Aorta (tissue), 5 donors: ENCODE measurements around the gene ITGA6. TPM values are rescaled to one million over a fixed set of nuclear protein-coding genes. Genes with fewer than 3 reads are reported as not detected.

Experiments used
- ATAC-seq: fragments of 200-7000 bp; cut with Tn5 transposase; one replicate; pipeline ENCODE4 v1.9.1; 2022; ENCODE audit warnings: moderate library complexity; ENCODE audit not compliant: low FRiP score
- DNase-seq, 2 donors: peaks; one replicate each; pipeline ENCODE4 v3.0.0-alpha.2; 2020
- H3K27ac ChIP-seq, 2 donors: one replicate each; pipeline ENCODE4 v1.5.1; 2013; ENCODE audit warnings: low read length in 2 of 2, mild to moderate bottlenecking in 2 of 2, moderate library complexity in 2 of 2, control low read depth in 1 of 2, inconsistent platforms in 1 of 2, low read depth in 1 of 2
- H3K27me3 ChIP-seq, 2 donors: one replicate each; pipeline ENCODE4 v1.6.1; 2013; ENCODE audit warnings: control low read depth in 1 of 2, low read length in 1 of 2, mild to moderate bottlenecking in 1 of 2, moderate library complexity in 1 of 2; ENCODE audit not compliant: insufficient read depth in 2 of 2, control insufficient read depth in 1 of 2
- H3K36me3 ChIP-seq, 2 donors: one replicate each; pipeline ENCODE4 v1.6.1; 2013; ENCODE audit warnings: control low read depth in 1 of 2, low read length in 1 of 2, mild to moderate bottlenecking in 1 of 2; ENCODE audit not compliant: insufficient read depth in 2 of 2, control insufficient read depth in 1 of 2
- H3K4me1 ChIP-seq, 2 donors: one replicate each; pipeline ENCODE4 v1.6.1; 2013; ENCODE audit warnings: low read length in 2 of 2, control low read depth in 1 of 2, mild to moderate bottlenecking in 1 of 2, moderate library complexity in 1 of 2; ENCODE audit not compliant: insufficient read depth in 2 of 2, control insufficient read depth in 1 of 2
- H3K4me3 ChIP-seq, 2 donors: one replicate each; pipeline ENCODE4 v1.5.1; 2013; ENCODE audit warnings: low read length in 2 of 2, control low read depth in 1 of 2, mild to moderate bottlenecking in 1 of 2
- H3K9me3 ChIP-seq: one replicate; pipeline ENCODE4 v1.6.1; 2013; ENCODE audit warnings: mild to moderate bottlenecking, low read length; ENCODE audit not compliant: control insufficient read depth
- WGBS, 2 donors: extraction: QIAGEN DNeasy Blood & Tissue Kit; methylation state at CpG; one replicate each; pipeline ENCODE4 v1.1.7; 2013; 5-methylcytosine and 5-hydroxymethylcytosine counted together
- intact Hi-C, 2 donors: fragments of 100-400 bp; cut with DNase I; formaldehyde crosslinking; loops; one replicate each; pipeline versions ENCODE4 v1.14.2 to v1.15.0; 2022
- polyA plus RNA-seq, 2 donors: library from polyadenylated mRNA; stranded (reverse); fragments of 200-250 nt; gene quantifications; one replicate each; pipeline ENCODE4 v1.2.3, GENCODE V29; 2013
- total RNA-seq, 2 donors: library from RNA; stranded (reverse); fragmentation: NEBNext Ultra II Directional; extraction: Animal tissue kit (Norgen Biotek cat#: 25700); gene quantifications; one replicate each; pipeline ENCODE4 v1.2.1, GENCODE V29; 2021
- donor health status: healthy with polysubstance abuse.
- donor health status: Bipolar disorder and iron deficiency.
- donor health status: DM: no; HTN: no; CAD: no.
- donor health status: DM: no; HTN: no; CAD: no.
- donor health status: DM: yes; HTN: yes; CAD: no.

The ITGA6 gene
- total and polyA plus RNA-seq, 4 donors: 0.46 to 67.6 (median 26.5) TPM

DNA sequence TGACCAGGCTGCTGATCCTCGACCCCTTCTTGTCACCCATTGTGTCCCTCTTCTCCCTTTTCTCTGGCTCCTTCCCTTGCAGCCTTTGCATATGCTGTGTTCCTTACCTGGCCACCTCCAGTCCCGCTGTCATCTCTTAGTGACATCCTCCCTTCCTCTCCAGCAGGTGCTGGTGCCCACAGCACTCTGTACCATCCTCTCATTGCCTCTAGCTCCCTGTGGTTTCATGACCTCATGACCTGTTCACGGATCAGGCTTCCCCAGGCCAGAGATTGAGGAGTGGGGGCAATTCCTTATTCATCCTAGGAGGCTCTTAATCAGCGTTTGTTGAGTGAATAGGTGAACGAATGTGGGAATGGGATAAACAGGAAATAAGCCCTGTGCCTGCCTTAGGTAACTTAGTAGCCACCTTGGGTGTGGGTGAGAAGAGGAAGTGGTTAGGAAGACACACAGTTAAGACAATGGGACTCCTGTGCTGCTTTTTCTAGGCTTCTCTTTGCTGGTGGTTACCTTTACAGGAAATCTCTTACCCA, 35.5 kb downstream of the ITGA6 start:
- ATAC-seq: no peak
- Histone ChIP-seq H3K4me1 (no peaks in the 10 kb centered on the region), H3K27me3 (no peaks in the 10 kb centered on the region), H3K27ac (no peak overlapping the region), H3K4me3 (no peak overlapping the region), H3K9me3 (no peaks in the 10 kb centered on the region), H3K36me3 (no peaks in the 10 kb centered on the region)
- DNase-seq: no peak
- intact Hi-C loops: loop anchor here in 1 of 2 donors (1.0 to 10.0 kb wide), 3 partner anchors 258 to 888 kb away; no protein-coding TSS in a partner anchor
- WGBS, 2 donors: 82 to 90% methylated on average over 5 of the region's 5 CpGs

DNA sequence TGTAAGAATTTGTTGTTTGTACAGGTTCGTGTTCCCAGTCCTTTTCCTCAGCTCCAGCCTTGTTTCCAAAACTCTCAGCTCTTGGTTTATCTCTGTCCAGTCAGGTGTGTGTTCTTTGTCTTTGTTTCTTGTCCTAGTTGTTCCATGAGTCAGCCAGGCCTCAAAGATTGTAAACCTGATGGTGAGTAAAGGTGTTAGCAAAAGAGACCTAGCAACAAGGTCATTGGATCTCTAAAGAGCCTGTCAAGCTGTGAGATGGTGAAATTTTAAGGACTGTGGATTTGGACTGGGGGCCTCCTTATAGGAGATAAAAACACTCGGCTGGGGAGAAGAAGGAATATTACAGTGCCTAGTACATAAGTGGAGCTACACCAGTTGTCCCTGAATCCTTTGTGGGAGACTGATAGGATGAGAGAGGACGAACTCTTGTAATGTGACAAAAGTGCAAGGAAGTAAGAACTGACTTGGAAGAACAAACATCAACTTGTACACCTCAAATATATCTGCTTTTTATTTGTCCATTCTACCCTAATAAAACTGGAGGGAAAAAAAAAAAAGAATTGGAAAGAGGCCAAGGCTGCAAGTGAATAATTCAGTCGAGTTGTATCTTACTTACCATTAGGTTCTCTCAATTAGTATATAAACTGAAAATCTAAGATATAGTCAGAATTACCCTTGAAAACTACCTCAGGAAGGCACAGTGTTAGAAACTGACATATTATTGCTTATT, 37.2 kb downstream of the ITGA6 start:
- H3K4me1 ChIP-seq: no peaks in the 10 kb centered on the region
- H3K4me3 ChIP-seq: no peak overlapping the region
- no peaks in the 10 kb centered on the region for H3K27me3 ChIP-seq
- ATAC-seq: no peak
- DNase-seq: no peak
- intact Hi-C loops: loop anchor here (2.0 to 10.0 kb wide), 3 partner anchors 260 to 890 kb away; no protein-coding TSS in a partner anchor
- H3K36me3 ChIP-seq: no peaks in the 10 kb centered on the region
- WGBS, 2 donors: 85 to 90% methylated on average over 4 of the region's 4 CpGs
- no peak overlapping the region for H3K27ac ChIP-seq
- H3K9me3 ChIP-seq: no peaks in the 10 kb centered on the region

DNA sequence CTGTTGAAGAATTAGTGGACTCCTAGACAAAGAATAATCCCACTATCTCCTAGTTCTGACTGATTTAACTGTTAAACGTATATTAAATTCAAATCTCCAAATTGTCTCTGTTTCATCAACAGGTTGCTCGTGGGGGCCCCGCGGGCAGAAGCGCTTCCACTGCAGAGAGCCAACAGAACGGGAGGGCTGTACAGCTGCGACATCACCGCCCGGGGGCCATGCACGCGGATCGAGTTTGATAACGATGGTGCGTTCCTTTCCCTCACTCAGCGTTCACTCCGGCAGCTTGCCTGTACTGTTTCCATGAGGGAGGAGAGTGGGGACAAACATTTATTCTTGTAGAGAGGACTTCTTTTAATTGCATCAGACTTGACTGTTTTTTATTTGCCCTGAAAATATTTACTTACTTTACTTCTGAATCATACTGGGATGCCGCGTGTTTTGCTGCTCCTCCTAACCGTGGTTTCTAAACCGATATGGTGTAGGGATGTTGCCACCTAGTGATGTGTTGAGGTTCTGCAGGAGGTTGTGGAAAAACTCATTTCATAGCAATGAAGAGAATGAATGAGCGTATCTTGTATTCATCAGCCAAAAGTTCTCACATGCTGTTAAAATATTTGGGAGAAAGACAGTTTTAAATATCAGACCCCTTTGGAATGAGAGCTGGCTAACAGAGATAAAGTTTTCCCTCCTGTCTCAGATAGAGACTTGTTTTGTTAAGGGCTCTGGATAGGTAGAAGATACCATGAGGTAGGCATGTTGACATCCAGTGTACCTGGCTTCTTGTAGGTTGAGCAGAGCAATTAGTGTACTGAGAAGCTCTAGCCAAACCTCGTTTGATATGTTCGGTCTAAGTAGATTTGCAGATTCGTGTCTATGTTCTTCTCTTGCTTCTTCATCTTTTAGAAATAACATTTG, 38.3 kb downstream of the ITGA6 start:
- Histone ChIP-seq H3K27ac (no peak overlapping the region), H3K27me3 (no peaks in the 10 kb centered on the region), H3K4me1 (no peaks in the 10 kb centered on the region), H3K4me3 (no peak overlapping the region), H3K9me3 (no peaks in the 10 kb centered on the region), H3K36me3 (no peaks in the 10 kb centered on the region)
- ATAC-seq (peak; percentile 90), DNase-seq (peak; percentile 67 to 82)
- 29 to 32% methylated on average over 24 of the region's 24 CpGs for WGBS, 2 donors
- intact Hi-C loops: loop anchor here (2.0 to 10.0 kb wide), 3 partner anchors 261 to 891 kb away; no protein-coding TSS in a partner anchor

DNA sequence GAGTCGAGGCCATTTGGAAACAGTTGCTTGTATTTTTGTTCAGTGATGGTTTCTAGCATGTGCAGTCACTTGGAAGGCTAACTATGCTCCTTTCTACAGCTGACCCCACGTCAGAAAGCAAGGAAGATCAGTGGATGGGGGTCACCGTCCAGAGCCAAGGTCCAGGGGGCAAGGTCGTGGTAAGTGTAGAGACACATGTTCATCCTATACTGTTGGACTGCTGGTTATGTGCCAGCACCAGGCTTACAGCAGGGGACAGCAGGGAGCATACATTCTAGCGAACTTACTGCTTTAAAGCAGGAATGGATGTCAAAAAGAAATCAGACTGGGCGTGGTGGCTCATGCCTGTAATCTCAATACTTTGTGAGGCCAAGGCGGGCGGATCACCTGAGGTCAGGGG, 40.0 kb downstream of the ITGA6 start:
- H3K9me3 ChIP-seq: no peaks in the 10 kb centered on the region
- no peaks in the 10 kb centered on the region for H3K27me3 ChIP-seq
- H3K36me3 ChIP-seq: no peaks in the 10 kb centered on the region
- intact Hi-C loops: loop anchor here in 1 of 2 donors (10.0 kb wide), 2 partner anchors 263 to 893 kb away; no protein-coding TSS in a partner anchor
- no peak for DNase-seq
- 73 to 90% methylated on average over 8 of the region's 8 CpGs for WGBS, 2 donors
- H3K27ac ChIP-seq: no peak overlapping the region
- no peaks in the 10 kb centered on the region for H3K4me1 ChIP-seq
- no peak overlapping the region for H3K4me3 ChIP-seq
- ATAC-seq: no peak

DNA sequence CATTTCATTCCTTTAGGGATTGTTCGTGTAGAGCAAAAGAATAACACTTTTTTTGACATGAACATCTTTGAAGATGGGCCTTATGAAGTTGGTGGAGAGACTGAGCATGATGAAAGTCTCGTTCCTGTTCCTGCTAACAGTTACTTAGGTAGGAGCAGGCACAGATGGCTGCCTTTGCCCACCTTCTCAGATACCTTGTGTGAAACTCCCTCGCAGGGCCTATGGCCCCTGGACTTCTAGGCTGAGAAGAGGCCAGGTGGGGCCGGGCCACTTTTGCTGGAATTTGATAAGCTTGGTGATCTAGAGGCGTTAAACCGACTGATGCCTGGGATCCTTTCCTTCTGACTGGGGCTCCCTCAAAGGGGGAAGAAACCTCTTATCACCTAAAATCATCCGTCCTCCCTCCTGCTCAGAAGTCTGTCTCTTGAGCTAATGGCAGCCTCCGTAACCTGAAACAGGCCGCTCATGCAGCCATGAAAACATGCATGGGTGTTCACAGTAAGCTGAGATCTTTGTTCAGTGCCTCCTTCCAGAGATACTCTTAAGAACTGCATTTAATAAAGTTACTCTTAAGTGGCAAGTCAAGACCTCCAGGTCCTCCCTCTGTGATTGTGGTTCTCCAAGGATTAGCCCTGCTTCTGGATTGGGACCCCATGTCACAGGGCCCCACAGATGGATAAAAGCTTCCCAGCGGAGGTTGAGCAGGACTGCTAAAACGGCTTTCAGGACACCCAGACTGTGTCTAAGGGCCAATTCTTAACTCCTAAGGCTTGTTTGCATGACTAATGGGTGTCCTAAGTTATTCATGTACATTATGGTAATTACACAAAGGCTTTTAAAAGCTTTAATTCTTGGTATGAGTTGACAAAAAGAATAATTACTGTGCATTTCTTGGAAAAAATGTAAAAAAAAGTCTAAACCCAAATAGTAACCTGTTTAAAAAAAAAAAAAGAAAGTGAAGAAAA, 43.9 kb downstream of the ITGA6 start:
- 93 to 94% methylated on average over 11 of the region's 11 CpGs for WGBS, 2 donors
- DNase-seq (no peak), ATAC-seq (no peak)
- no peak overlapping the region for H3K27ac ChIP-seq
- H3K36me3 ChIP-seq: no peaks in the 10 kb centered on the region
- no peaks in the 10 kb centered on the region for H3K4me1 ChIP-seq
- no peaks in the 10 kb centered on the region for H3K9me3 ChIP-seq
- intact Hi-C loops: no loop called here
- H3K4me3 ChIP-seq: no peak overlapping the region
- no peaks in the 10 kb centered on the region for H3K27me3 ChIP-seq

DNA sequence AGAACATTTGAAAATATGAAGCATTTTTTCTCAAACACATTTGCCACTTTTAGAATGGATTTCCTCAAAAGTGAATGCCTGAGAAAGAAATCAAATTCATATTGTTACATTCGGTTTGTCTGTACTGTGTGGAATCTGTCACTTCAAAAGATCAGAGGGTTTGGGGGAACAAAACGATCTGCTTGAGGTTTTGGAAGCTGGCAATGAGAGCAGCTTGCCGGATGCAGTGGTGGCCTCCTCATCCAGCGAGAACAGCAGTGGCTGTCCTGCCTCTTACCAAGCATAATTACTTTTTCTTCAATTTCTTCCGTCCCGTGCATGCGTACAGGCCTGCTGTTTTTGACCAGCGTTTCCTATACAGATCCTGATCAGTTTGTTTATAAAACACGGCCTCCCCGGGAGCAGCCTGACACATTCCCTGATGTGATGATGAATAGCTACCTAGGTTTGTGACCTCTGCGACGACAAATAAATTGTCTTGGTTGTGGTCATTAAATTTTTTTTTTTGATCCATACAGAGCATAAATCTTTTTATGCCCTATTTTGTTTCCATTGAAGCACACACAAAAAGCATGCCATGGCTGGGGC, 45.2 kb downstream of the ITGA6 start:
- DNase-seq (no peak), ATAC-seq (no peak)
- H3K36me3 ChIP-seq: no peaks in the 10 kb centered on the region
- no peaks in the 10 kb centered on the region for H3K4me1 ChIP-seq
- no peaks in the 10 kb centered on the region for H3K27me3 ChIP-seq
- intact Hi-C loops: no loop called here
- no peaks in the 10 kb centered on the region for H3K9me3 ChIP-seq
- WGBS, 2 donors: 77 to 82% methylated on average over 12 of the region's 12 CpGs
- H3K4me3 ChIP-seq: no peak overlapping the region
- no peak overlapping the region for H3K27ac ChIP-seq

DNA sequence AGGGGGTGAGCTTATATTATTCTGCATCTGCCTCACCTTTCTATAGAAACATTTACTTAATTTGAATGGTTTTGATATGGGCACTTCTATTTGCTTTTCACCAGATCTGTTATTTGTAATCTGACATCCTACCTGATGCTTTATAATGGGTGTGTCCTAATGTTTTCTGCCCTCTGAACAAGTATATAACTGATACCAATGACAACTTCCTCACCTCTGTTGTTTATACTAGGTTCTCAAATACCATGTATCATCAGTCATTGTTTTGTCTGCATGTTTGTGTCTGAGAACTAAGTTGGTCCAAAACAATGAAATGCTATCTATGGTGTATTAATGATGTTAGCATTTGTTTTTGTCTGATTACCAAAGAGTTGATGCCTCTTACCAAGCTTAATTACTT, 45.8 kb downstream of the ITGA6 start:
- Histone ChIP-seq H3K27me3 (no peaks in the 10 kb centered on the region), H3K9me3 (no peaks in the 10 kb centered on the region), H3K27ac (no peak overlapping the region), H3K4me1 (no peaks in the 10 kb centered on the region), H3K36me3 (no peaks in the 10 kb centered on the region), H3K4me3 (no peak overlapping the region)
- ATAC-seq (no peak), DNase-seq (no peak)
- intact Hi-C loops: no loop called here

DNA sequence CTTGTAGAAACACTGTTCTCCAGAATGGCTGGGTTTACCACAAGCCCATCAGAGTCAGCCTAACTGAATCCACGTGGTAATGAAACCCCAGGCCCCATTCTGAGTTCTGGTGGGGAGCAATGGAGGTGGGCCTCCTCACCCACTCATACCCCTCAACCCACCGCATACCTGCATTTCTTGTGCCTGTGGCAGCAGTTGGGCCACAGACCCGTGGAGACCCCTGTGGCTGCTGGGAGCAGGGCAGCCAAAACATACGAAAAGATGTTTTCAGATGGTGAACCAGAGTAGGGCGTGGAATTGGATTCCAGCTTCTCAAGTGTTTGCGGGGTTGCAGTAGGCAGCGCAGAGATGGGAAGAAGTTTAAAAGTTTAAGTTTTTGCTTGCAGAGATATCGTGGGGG, 51.0 kb downstream of the ITGA6 start:
- Histone ChIP-seq H3K4me1 (no peaks in the 10 kb centered on the region), H3K36me3 (peaks cover 0 to 4% of the 10 kb centered on the region in 2 donors), H3K9me3 (no peaks in the 10 kb centered on the region), H3K27ac (no peak overlapping the region), H3K4me3 (no peak overlapping the region), H3K27me3 (no peaks in the 10 kb centered on the region)
- DNase-seq (no peak), ATAC-seq (no peak)
- WGBS, 2 donors: 87 to 88% methylated on average over 8 of the region's 8 CpGs
- intact Hi-C loops: no loop called here
